ENCODE results near the gene MEF2A.
"Not testable (repeated sequence)": the region's sequence is repeated elsewhere in the genome, so short reads cannot be mapped to it uniquely, and the experiment has no call there.

MEF2A gene

DNA sequence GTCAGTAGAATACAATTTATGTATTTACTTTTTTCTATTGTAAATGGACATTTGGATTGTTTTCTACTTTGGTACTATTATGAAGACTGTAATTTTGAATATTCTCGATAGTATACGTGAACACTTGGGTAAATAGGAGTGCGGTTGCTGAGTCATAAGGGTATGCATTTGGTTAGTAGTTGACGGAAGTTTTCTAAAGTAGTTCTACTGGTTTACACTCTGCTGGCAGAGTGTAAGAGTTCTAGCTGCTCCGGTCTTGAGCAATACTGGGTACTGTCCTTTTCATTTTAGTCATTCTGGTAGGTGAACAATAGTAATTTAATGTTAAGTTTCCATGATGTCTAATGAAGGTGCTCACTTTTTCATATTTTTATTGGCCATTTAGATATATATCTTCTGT, 70.0 kb downstream of the MEF2A start:
- in situ Hi-C loops (cut with HindIII; ENCODE audit: low sequenced_read_pairs), result no loop called here

DNA sequence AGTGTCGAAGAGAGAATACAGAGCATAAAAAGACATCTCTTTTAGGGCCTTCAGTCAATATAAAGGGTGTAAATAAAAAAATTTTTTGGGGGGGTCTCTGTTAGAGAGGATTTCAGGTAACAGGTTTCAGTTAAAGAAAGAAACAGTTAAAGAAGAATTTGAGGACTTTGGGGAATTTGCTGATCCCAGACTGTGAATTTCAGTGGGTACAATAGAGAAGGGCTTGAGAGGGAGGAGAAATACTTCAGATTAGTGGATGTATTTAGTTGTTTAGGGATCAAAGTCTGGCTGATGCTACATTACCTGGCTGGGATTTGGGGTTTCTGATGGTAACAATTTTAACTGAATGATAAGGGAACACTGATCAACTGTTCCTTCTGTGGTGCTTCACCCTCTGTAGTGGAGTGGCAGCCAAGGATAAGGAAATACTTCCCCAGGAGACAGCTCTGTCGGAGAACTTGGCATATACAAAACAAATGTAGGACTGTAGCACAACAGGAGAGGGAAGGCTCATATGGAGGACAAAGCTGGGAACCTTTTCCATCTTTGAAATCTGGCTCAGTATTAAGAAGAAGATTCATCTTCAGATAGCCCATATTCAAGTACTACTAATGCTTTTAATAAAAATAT, 79.2 kb downstream of the MEF2A start:
- in situ Hi-C loops (cut with HindIII; ENCODE audit: low sequenced_read_pairs), result no loop called here

DNA sequence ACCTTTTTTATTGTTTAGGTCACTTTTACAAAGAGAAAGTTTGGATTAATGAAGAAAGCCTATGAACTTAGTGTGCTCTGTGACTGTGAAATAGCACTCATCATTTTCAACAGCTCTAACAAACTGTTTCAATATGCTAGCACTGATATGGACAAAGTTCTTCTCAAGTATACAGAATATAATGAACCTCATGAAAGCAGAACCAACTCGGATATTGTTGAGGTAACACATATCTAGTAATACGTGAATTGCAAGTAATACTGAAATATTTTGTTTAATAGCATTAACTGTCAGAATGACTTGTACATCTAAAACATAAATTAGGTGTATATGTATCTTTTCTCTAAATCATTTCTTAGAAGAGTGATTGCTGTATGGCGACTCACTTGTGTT, 79.8 kb downstream of the MEF2A start:
- in situ Hi-C loops (cut with HindIII; ENCODE audit: low sequenced_read_pairs), result no loop called here

DNA sequence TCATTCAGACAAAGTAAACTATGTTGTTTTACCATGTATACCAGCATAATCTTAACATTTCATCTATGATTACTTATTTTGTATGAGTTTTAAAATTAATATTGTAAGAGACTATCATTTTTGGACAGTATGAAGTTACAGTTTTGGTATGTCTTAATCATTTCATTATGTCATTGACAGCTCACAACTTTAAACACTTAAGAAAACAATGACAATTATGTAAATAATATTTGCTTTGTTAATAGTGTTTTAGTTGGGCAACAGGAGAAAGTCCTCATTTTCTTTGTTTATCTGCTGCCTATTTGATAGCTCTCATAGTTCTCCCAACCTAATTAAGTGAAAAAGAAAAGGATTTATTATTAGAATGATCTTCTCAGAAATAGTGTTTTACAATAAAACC, 80.2 kb downstream of the MEF2A start:
- in situ Hi-C loops (cut with HindIII; ENCODE audit: low sequenced_read_pairs), result no loop called here

DNA sequence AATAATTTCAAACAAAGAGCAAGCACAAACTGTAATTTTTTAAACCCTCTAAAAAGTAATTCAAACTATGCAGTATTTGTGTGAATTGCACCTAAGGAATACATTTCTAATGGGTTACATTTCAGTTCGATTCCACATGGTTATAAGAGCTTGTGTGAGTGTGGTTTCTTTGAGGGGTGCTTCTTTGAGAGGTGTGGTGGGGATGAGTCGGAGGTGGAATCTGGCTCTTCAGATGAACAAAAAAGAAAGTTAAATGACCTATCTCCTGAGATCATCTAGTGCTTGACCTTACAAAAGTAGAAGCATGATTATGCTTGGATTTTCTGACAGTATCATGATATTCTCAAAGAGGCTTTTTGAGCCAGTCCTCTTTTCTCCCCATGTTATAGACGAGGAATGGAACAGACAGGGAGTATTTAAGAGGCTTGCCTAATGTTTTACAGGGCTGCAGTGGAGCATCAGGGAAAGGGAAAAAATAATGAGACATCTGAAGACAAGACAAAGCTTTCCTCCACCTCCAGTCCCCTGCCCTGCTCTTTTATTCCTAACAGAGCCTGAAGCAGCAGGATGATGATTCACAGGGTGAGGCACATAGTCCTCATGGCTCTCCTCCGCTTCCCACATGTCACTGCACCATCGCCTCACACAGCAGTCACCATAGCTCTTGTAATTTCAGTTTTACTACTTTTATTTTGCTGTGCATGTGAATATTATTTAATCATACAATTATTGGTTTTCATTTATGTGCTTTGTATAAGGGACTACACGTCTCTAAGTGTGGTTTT, 85.4 kb downstream of the MEF2A start:
- in situ Hi-C loops (cut with HindIII; ENCODE audit: low sequenced_read_pairs), result no loop called here

DNA sequence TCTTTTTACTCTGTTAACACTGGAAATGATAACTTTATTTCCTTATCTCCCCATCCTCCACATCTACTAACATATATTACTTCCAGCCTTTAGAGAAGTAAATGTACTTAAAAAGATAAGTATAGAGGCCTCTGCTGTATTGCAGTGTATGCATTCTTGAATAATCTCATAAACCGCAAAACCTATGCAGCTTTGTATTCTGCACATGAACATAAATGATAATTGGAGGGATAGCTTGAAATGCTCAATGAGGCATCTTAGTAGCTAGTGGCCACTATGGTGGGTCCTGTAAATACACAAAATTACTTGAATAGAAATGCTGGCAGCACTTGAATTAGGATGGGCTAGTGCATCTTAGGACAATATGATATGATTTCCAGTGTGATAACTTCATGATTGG, 90.4 kb downstream of the MEF2A start:
- in situ Hi-C loops (cut with HindIII; ENCODE audit: low sequenced_read_pairs), result no loop called here

DNA sequence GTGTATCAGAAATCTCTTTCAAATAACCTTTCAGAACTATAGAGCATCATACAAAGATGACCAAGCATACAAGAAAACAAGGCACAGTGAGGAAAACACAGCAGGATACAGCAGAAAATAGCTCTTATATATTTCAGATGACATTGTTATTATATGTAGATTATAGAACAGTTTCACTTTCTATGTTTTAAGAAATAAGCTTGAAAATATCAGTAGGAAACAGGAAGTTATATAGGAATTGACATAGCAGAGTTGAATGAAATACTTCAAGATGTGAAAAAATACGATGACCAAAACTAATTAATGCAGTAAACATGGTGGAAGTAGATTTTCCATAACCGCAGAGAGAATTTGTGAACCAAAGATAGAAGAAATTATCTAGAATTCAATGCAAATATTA, 92.2 kb downstream of the MEF2A start:
- in situ Hi-C loops (cut with HindIII; ENCODE audit: low sequenced_read_pairs), result no loop called here

DNA sequence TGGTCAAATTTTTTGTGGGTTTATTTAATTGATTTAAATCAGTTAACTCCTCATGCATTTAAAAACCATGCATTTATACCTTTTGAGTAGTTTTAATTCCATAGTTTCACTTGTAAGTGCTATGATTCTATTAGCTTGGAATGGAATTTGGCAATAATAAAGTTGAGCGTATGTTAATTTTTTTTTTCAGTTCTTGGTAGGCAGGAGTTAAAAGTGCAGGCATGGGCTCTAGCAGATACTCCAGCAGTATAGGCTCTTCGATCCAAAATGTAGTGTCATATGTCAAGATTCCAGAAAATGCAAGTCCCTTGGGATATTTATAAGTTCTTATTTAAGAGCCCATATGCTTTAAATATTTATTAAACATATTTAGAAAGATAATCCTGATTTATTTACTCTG, 97.1 kb downstream of the MEF2A start:
- in situ Hi-C loops (cut with HindIII; ENCODE audit: low sequenced_read_pairs), result loop anchor here (5.0 kb wide), 1 partner anchor 56 kb away; no protein-coding TSS in a partner anchor

DNA sequence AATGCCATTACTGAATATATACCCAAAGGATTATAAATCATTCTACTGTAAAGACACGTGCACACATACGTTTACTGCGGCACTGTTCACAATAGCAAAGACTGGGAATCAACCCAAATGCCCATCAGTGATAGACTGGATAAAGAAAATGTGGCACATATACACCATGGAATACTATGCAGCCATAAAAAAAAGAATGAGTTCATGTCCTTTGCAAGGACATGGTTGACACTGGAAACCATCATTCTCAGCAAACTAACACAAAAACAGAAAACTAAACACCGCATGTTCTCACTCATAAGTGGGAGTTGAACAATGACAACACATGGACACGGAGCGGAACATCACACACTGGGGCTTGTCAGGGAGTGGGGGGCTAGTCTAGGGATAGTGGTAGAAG, 100.3 kb downstream of the MEF2A start:
- in situ Hi-C loops (cut with HindIII; ENCODE audit: low sequenced_read_pairs), result not testable (repeated sequence)

DNA sequence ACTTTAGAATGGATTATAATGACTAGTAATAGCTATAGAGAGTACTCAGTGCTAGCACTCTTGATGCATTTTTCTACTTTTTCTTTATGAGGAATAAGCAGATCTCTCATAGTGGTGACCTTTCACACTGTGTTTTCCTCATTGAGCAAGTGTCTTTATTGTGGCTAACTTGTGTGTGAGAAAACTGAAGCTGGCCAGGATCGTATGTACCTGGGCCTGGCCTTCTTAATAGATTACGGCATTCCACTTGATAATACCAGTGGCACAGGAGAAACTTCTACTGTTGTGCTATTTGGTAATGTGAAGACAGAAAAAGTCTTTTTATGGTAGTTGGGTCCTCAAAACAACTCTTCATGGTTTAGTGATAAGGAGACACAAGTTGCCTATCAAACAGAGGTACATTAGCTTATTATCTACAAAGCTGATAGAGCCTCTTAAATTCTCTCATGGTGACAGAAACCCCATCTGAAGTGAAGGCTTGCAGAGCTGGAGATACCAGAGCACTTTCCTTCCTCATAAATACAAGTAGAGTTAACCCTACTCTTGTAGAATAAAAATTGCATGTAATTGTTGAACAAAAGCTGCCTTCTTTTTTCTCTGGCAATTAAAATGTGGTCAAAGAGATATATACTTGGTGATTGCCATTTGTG, 102.9 kb downstream of the MEF2A start:
- in situ Hi-C loops (cut with HindIII; ENCODE audit: low sequenced_read_pairs), result no loop called here

DNA sequence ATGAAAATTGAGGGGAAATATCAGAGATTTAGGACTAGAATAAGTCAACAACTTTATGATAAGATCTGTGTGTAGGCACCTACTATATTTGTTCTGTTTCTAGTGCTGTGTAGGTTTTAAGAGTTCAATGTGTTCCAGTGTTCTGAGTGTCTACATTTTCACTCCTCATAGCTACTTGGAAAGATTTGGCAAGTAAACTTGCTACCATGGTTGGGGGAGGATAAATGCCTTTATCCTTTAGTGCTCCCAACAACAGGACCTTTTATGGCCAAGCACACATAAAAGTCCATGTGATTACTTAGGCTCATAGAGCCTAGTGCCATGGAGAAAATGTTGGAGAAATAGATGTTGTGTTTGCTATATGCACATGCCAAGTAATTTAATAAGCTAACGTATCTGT, 103.5 kb downstream of the MEF2A start:
- in situ Hi-C loops (cut with HindIII; ENCODE audit: low sequenced_read_pairs), result no loop called here

DNA sequence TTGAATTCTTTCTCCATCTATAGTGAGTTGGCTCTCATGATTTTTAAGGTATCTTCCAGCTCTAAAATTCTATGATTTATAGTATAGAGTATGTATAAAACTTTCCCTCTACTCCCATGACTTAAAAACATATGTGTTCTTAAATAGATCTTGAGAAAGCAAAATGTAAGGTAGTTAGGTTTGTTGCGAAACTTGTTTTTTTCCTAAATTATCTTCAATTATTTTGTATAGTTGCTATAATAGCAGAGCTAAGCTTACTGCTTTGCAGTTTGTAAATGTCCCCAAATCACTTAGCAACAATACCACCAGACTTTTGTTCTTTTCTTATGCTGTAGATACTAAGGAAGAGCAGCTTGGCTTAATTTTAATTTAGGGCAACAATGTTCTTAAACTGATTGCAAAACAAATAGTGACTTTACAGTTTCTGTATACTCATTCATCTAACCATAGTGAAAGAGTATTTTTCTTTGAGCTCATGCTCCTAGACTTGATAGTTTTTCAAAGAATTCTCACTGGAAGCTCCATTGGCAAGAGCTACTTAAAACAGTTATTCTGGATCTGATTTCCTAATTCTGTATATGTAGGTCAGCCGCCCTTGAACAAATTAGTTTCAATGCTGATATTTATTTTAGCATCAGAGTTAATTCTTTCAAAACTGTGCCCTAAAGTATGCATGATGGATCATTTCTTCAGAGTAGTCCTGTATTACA, 106.3 kb downstream of the MEF2A start:
- in situ Hi-C loops (cut with HindIII; ENCODE audit: low sequenced_read_pairs), result no loop called here

DNA sequence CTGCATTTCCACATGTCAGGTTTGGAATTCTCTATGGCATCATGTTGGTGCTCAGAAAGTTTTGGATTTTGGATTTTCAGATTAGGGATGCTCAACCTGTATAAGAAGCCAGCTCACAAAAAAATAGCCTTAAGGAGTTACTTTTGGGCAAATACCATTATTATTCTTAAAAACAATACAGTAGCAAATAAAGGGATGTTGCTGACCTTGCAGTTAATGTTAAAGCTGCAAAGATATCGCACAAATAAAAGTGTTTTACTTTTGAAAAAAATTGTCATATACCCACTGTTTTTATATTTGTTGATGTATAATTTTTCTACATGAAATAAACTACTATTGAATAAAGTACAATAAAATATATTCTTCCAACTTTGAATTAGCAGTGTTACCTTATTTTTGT, 107.3 kb downstream of the MEF2A start:
- in situ Hi-C loops (cut with HindIII; ENCODE audit: low sequenced_read_pairs), result no loop called here

DNA sequence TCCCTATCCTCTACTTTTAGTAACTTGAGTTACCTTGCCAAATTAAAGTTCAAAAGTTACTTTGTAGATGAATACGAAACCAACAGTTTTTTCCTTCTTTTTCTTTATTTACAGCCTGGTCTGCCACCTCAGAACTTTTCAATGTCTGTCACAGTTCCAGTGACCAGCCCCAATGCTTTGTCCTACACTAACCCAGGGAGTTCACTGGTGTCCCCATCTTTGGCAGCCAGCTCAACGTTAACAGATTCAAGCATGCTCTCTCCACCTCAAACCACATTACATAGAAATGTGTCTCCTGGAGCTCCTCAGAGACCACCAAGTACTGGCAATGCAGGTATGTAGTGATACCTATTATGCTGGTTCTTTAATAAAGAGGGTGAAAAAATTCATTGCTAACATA, 108.5 kb downstream of the MEF2A start:
- in situ Hi-C loops (cut with HindIII; ENCODE audit: low sequenced_read_pairs), result no loop called here

DNA sequence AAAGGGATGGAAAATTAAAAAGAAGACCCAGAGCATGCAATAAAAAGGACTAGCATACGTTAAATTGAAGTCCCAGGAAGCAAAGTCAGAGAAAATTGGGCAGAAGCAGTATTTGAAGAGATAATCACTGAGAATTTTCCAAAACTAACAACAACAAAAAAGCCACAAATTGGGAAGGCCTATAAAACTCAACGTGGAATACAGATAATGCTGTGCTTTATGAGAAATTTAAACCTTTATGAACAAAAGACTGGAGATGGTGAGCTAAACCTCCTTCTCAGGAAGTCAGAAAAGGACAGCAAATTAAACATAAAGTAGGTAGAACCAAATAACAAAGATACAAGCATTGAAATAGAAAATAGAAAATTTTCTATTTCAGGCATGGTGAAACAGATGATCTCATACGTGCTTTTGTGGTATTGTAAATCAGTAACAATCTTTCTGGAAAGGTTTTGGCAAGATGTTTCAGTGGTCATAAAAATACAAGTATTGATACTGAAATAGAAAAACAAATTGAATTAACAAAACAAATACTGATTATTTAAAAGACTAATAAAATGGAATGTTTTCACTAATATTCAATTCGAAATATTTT, 111.9 kb downstream of the MEF2A start:
- in situ Hi-C loops (cut with HindIII; ENCODE audit: low sequenced_read_pairs), result no loop called here

DNA sequence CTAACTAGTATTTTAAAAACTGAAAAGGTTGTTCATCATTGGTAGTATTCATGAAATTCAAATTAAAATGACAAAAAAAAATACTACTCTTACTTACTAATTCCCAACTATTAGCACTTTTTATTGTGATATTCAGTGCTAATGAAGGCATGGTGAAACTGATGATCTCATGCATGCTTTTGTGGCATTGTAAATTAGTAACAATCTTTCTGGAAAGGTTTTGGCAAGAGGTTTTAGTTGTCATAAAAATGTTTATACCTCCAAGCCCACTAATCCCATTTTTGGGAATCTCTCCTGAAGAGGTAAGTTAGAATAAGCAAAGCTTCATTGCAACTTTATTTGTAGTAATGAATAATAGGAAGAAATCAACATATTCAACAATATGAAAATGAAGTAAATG, 114.5 kb downstream of the MEF2A start:
- in situ Hi-C loops (cut with HindIII; ENCODE audit: low sequenced_read_pairs), result loop anchor here (10.0 kb wide), 1 partner anchor 275 kb away; no protein-coding TSS in a partner anchor

DNA sequence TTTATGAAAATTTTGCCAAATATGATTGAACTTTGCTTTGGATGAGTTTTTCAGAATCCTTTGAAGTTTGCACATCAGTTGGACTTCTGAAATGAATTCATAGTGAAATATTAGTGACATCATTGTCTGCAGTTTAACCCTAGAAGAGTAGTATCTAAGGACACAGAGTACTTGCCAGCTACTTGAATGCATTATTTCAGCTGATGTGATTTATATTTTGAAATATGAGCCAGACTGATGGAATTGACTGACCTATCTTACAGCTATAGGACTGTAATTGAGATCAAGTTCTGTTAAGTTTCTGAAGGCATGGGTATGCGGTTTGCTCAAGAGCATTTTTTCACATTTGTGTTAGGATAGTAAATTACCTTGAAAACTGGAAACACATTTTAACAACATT, 116.2 kb downstream of the MEF2A start:
- in situ Hi-C loops (cut with HindIII; ENCODE audit: low sequenced_read_pairs), result loop anchor here (10.0 kb wide), 1 partner anchor 277 kb away; no protein-coding TSS in a partner anchor

DNA sequence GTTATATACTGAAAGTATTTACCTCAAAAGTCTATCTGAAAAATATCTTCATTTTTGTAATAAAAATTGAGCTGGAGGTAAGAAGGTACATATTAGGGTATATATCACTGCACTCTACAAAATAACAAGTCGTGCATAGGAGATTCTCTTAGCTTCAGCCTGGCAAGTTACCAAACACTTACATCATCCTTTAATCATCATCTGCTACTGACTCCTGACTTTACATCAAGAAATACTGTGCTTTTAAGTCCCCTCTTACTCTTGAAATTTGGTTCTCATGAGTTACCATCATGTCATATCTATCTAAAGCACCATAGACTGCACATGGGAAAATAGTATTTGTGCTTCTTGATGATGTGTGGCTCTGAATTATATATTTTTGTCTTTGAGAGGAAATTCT, 116.7 kb downstream of the MEF2A start:
- in situ Hi-C loops (cut with HindIII; ENCODE audit: low sequenced_read_pairs), result loop anchor here (10.0 kb wide), 1 partner anchor 278 kb away; no protein-coding TSS in a partner anchor

DNA sequence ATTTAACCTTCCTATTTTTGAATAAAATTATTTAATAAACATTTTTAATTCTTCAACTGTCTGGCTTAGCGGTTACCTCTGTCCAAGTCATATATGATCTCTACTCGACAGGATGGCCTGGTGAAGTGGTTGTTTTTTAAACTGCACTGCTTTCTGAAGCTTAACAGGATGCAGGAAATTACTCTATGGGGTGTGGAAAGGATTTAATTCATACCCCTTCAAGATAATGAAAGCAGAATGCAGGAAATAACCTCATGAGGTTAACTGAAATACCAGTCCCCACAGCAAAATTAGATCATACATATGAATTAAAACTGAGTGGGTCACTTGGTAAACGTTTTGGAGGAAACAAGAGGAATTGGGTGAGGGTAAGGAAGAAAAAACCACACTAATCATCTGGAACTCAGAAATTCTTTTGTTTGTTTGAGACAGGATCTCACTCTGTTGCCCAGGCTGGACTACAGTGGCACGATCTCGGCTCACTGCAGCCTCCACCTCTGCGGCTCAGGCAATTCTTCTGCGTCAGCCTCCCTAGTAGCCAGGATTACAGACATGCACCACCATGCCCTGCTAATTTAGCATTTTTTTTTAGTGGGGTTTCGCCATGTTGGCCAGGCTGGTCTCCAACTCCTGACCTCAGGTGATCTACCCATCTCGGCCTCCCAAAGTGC, 117.4 kb downstream of the MEF2A start:
- in situ Hi-C loops (cut with HindIII; ENCODE audit: low sequenced_read_pairs), result loop anchor here (10.0 kb wide), 1 partner anchor 278 kb away; no protein-coding TSS in a partner anchor

DNA sequence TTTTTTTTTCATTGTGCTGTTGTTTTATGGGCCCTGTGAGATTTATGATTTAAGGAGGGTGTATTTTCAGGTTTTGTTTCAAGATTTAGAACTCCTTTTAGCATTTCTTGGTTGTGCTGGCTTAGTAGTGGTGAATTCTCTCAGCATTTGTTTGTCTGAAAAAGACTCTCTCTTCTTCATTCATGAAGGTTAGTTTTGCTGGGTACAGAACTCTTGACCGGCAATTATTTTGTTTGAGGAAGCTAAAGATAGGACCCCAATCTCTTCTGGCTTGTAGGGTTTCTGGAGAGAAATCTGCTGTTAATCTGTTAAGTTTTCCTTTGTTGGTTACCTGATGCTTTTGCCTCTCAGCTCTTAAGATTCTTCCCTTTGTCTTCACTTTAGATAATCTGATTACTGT, 120.5 kb downstream of the MEF2A start:
- in situ Hi-C loops (cut with HindIII; ENCODE audit: low sequenced_read_pairs), result loop anchor here (10.0 kb wide), 1 partner anchor 281 kb away; no protein-coding TSS in a partner anchor

Data from endothelial cell of hepatic sinusoid (primary cell).